Measurements from ENCODE around the gene TMEM231. TPM values are rescaled to one million over a fixed set of nuclear protein-coding genes. Genes with fewer than 3 reads are reported as not detected.
"Not testable (repeated sequence)": the region's sequence is repeated elsewhere in the genome, so short reads cannot be mapped to it uniquely, and the experiment has no call there.

The TMEM231 gene
- total RNA-seq, 4 donors from 2014 or later = 3.6 to 22.2 (median 10.9) TPM

- Histone ChIP-seq H3K9me3 (no peaks in the 10 kb centered on the region), H3K27ac (peak overlapping the region; percentile 71 to 79 (median 78)), H3K36me3 (no peaks in the 10 kb centered on the region), H3K4me1 (peaks cover 0 to 6% of the 10 kb centered on the region in 2 donors), H3K4me3 (replicated peaks in 1 of 3) (peak overlapping the region in 1 of 3 donors; percentile 75), H3K27me3 (no peaks in the 10 kb centered on the region)
- WGBS, 2 donors = 39 to 44% methylated on average over 16 of the region's 16 CpGs
- intact Hi-C loops (cut with DNase I) = loop anchor here (5.0 to 10.0 kb wide), 2 partner anchors 71 to 82 kb away; no protein-coding TSS in a partner anchor
- TF ChIP-seq POLR2A (IDR thresholded peaks at IDR 0.05) = no peak
- no peak for TF ChIP-seq CTCF (IDR thresholded peaks at IDR 0.05)
- peak in 1 of 2 donors; percentile 11 for DNase-seq
These were observed 439 bp upstream of the TMEM231 start for GRCh38 chr16:75556431-75556950.

- Histone ChIP-seq H3K4me3 (replicated peaks in 1 of 3) (peak overlapping the region; percentile 7 to 75 (median 36)), H3K9me3 (no peaks in the 10 kb centered on the region), H3K36me3 (no peaks in the 10 kb centered on the region), H3K27me3 (no peaks in the 10 kb centered on the region), H3K4me1 (peaks cover 0 to 6% of the 10 kb centered on the region in 2 donors), H3K27ac (peak overlapping the region; percentile 52 to 78 (median 71))
- peak; percentile 69 to 70 for DNase-seq
- intact Hi-C loops (cut with DNase I) = loop anchor here (5.0 to 10.0 kb wide), 2 partner anchors 72 to 80 kb away; no protein-coding TSS in a partner anchor
- WGBS, 2 donors = 3 to 4% methylated on average over 22 to 26 of the region's 26 CpGs
- peak in 1 of 2 donors; percentile 26 for TF ChIP-seq POLR2A (IDR thresholded peaks at IDR 0.05)
- no peak for TF ChIP-seq CTCF (IDR thresholded peaks at IDR 0.05)
These were observed 792 bp downstream of the TMEM231 start for GRCh38 chr16:75555213-75555706.

- peaks cover 0 to 6% of the 10 kb centered on the region in 2 donors for H3K4me1 ChIP-seq
- H3K27ac ChIP-seq = no peak overlapping the region
- TF ChIP-seq CTCF (IDR thresholded peaks at IDR 0.05) = no peak
- no peak for TF ChIP-seq POLR2A (IDR thresholded peaks at IDR 0.05)
- no peaks in the 10 kb centered on the region for H3K27me3 ChIP-seq
- H3K4me3 ChIP-seq (replicated peaks in 1 of 3) = no peak overlapping the region
- no peaks in the 10 kb centered on the region for H3K36me3 ChIP-seq
- intact Hi-C loops (cut with DNase I) = loop anchor here (10.0 kb wide), 1 partner anchor 78 kb away; no protein-coding TSS in a partner anchor
- DNase-seq = no peak
- H3K9me3 ChIP-seq = no peaks in the 10 kb centered on the region
- 79 to 82% methylated on average over 2 of the region's 2 CpGs for WGBS, 2 donors
These were observed 3.1 kb downstream of the TMEM231 start for GRCh38 chr16:75552951-75553350.

- Histone ChIP-seq H3K4me3 (replicated peaks in 1 of 3) (no peak overlapping the region), H3K36me3 (no peaks in the 10 kb centered on the region), H3K9me3 (no peaks in the 10 kb centered on the region), H3K27ac (no peak overlapping the region), H3K27me3 (no peaks in the 10 kb centered on the region), H3K4me1 (no peaks in the 10 kb centered on the region)
- intact Hi-C loops (cut with DNase I) = loop anchor here (10.0 kb wide), 1 partner anchor 75 kb away; no protein-coding TSS in a partner anchor
- 83% methylated on average over 7 of the region's 7 CpGs for WGBS, 2 donors
- no peak for TF ChIP-seq POLR2A (IDR thresholded peaks at IDR 0.05)
- TF ChIP-seq CTCF (IDR thresholded peaks at IDR 0.05) = peak in 2 of 6 experiments; percentile 14 to 15
- no peak for DNase-seq
These were observed 5.8 kb downstream of the TMEM231 start for GRCh38 chr16:75550211-75550662.

GRCh38 chr16:75548456-75548855 lies 7.6 kb downstream of the TMEM231 start:
- H3K36me3 ChIP-seq; H3K4me3 ChIP-seq (replicated peaks in 1 of 3); H3K27ac ChIP-seq; intact Hi-C loops (cut with DNase I); DNase-seq; H3K9me3 ChIP-seq; H3K4me1 ChIP-seq; H3K27me3 ChIP-seq: not testable (repeated sequence)
- 92 to 97% methylated on average over 9 of the region's 9 CpGs for WGBS, 2 donors
